ENCODE data around the gene GIPR. TPM values are rescaled to one million over a fixed set of nuclear protein-coding genes. Genes with fewer than 3 reads are reported as not detected.

The GIPR gene

GRCh38 chr19:45730368-45731288, 62.6 kb downstream of the GIPR start, which contains the start of gene FBXO46:
Gene FBXO46 (minus strand): TSS chr19:45730896. CDS start chr19:45713495, 17,401 bp downstream.
- H3K4me3 ChIP-seq (ENCODE audit: insufficient read depth in 1 of 2, low read depth in 1 of 2, low read length in 2 of 2) = peak within 1 kb of the TSS; percentile 78 to 97
- H3K9ac ChIP-seq (ENCODE audit: low read length) = peak within 1 kb of the TSS; percentile 95
- no peaks in the 10 kb centered on the region for H3K36me3 ChIP-seq (ENCODE audit: control insufficient read depth in 1 of 2, insufficient read depth in 2 of 2, low read depth in 1 of 2, low read length in 2 of 2)
- no peak within 1 kb of the TSS for H2AFZ ChIP-seq (ENCODE audit: low read depth, low read length)
- H2BK5ac ChIP-seq (ENCODE audit: low read depth, low read length, poor library complexity, severe bottlenecking) = no peak within 1 kb of the TSS
- WGBS = under 1% methylated on average over 38 of the region's 48 CpGs
- no peak within 1 kb of the TSS for H3K27ac ChIP-seq (ENCODE audit: low read length, poor library complexity, severe bottlenecking)
- no peak within 1 kb of the TSS for H2BK12ac ChIP-seq (ENCODE audit: low read length in 2 of 2)
- peak; percentile 98 for DNase-seq
- H3K9me3 ChIP-seq (ENCODE audit: control insufficient read depth, low read length) = no peaks in the 10 kb centered on the region
- H4K91ac ChIP-seq (ENCODE audit: low read length) = no peak within 1 kb of the TSS
- H3K14ac ChIP-seq (ENCODE audit: low read length in 2 of 2) = peak within 1 kb of the TSS in 1 of 2 experiments; percentile 14
- peaks cover 2% of the 10 kb centered on the region for H3K4me1 ChIP-seq (ENCODE audit: control insufficient read depth, insufficient read depth, low read depth, low read length)
- H2BK15ac ChIP-seq (ENCODE audit: low read depth, poor library complexity, severe bottlenecking) = peak within 1 kb of the TSS; percentile 77
- H3K18ac ChIP-seq (ENCODE audit: low read depth in 1 of 2, low read length in 2 of 2) = peak within 1 kb of the TSS; percentile 30 to 61
- H2BK120ac ChIP-seq (ENCODE audit: low read depth, low read length) = no peak within 1 kb of the TSS
- peak within 1 kb of the TSS; percentile 71 for H4K8ac ChIP-seq (ENCODE audit: low read length)
- H3K27me3 ChIP-seq (ENCODE audit: control insufficient read depth in 1 of 2, insufficient read depth in 1 of 2, low read length in 2 of 2) = no peaks in the 10 kb centered on the region
- H3K23ac ChIP-seq (ENCODE audit: low read length in 2 of 2) = no peak within 1 kb of the TSS
- H3K4ac ChIP-seq (ENCODE audit: low read depth in 1 of 2, low read length in 2 of 2) = peak within 1 kb of the TSS; percentile 16 to 64
- peaks cover 2% of the 10 kb centered on the region for H3K79me1 ChIP-seq (replicated peaks; ENCODE audit: low read length, poor library complexity, severe bottlenecking)
- H3K4me2 ChIP-seq (ENCODE audit: low read length, poor library complexity, severe bottlenecking) = peak within 1 kb of the TSS; percentile 52
- H2AK5ac ChIP-seq (ENCODE audit: low read length, severe bottlenecking) = no peak within 1 kb of the TSS

Small RNA genes lying within 50 kb of the gene (small RNA-seq; reads per million reads assigned to genes)
- gene MIR642A (ENCODE audit: low read depth) = 9.2 reads per million, percentile 77 among the genes with 10 or more reads in this experiment
- not detected for gene RN7SL836P (ENCODE audit: low read depth)
